GM12875 (cell line): ENCODE data around the gene KATNBL1.
"Not testable (repeated sequence)": the region's sequence is repeated elsewhere in the genome, so short reads cannot be mapped to it uniquely, and the experiment has no call there.

Experiments
- H3K4me3 ChIP-seq: one replicate; pipeline ENCODE4 v1.5.1; 2011; ENCODE audit warnings: low read depth, low read length, control low read depth
- CTCF ChIP-seq: IDR thresholded peaks from 2 replicates; pipeline ENCODE4 v1.5.1; 2011; ENCODE audit warnings: low read depth, mild to moderate bottlenecking, control low read depth, inconsistent platforms, low read length, moderate library complexity, borderline replicate concordance; ENCODE audit not compliant: insufficient read depth

The KATNBL1 gene

GRCh38 chr15:34203936-34204335, 6.0 kb downstream of the KATNBL1 start:
- no peak for TF ChIP-seq CTCF
- H3K4me3 ChIP-seq = no peak overlapping the region

GRCh38 chr15:34203305-34203704, 6.6 kb downstream of the KATNBL1 start:
- H3K4me3 ChIP-seq = no peak overlapping the region
- no peak for TF ChIP-seq CTCF

- H3K4me3 ChIP-seq = not testable (repeated sequence)
Measured at GRCh38 chr15:34193272-34193671, 16.6 kb downstream of the KATNBL1 start.

GRCh38 chr15:34188711-34189110, 21.2 kb downstream of the KATNBL1 start:
- no peak overlapping the region for H3K4me3 ChIP-seq
- no peak for TF ChIP-seq CTCF

GRCh38 chr15:34185666-34186065, 24.2 kb downstream of the KATNBL1 start:
- no peak overlapping the region for H3K4me3 ChIP-seq
- TF ChIP-seq CTCF = no peak

- no peak overlapping the region for H3K4me3 ChIP-seq
- TF ChIP-seq CTCF = no peak
Measured at GRCh38 chr15:34182942-34183341, 27.0 kb downstream of the KATNBL1 start.

GRCh38 chr15:34179234-34179633, 30.7 kb downstream of the KATNBL1 start:
- no peak overlapping the region for H3K4me3 ChIP-seq
- TF ChIP-seq CTCF = no peak

- not testable (repeated sequence) for H3K4me3 ChIP-seq
Measured at GRCh38 chr15:34165987-34166573, 43.8 kb downstream of the KATNBL1 start.
